GM12878 (cell line): ENCODE results near the gene VIPR2. TPM values are rescaled to one million over a fixed set of nuclear protein-coding genes. Genes with fewer than 3 reads are reported as not detected.

Source experiments
- ATAC-seq: fragments of 200-7000 bp; cut with Tn5 transposase; 3 replicates; pipeline ENCODE4 v1.9.1; 2020; ENCODE audit warnings: mild to moderate bottlenecking, moderate library complexity
- BruUV-seq: library from RNA; stranded (reverse); fragments of 400-500 nt; replicated peaks from 2 replicates; lab custom pipeline; 2021; lab: Mats Ljungman, UMichigan
- CTCF ChIA-PET: fragments of 300-600 bp; sonication (Branson Sonifier 250); formaldehyde crosslinking; extraction: SDS; loops from one replicate; lab custom pipeline; 2021; ENCODE audit warnings: inconsistent platforms; lab: Yijun Ruan, JAX
- POLR2A ChIA-PET: fragments of 350-600 bp; formaldehyde crosslinking; extraction: SDS; loops from one replicate; lab custom pipeline; 2021; ENCODE audit warnings: inconsistent platforms; lab: Charles Lee
- RAD21 ChIA-PET: fragments of 300-600 bp; sonication (Branson Sonifier 250); formaldehyde crosslinking; loops from one replicate; lab custom pipeline; 2023; ENCODE audit warnings: antibody characterized with exemption; ENCODE audit not compliant: unreplicated experiment; lab: Charles Lee
- SMC1A ChIA-PET: fragments of 300-600 bp; sonication (Branson Sonifier 250); formaldehyde crosslinking; loops from one replicate; lab custom pipeline; 2023; ENCODE audit not compliant: unreplicated experiment, uncharacterized antibody; lab: Charles Lee
- DNase-seq: peaks from one replicate; pipeline ENCODE4 v3.0.0-alpha.2; 2011; ENCODE audit warnings: low read depth, low spot score
- FAIRE-seq: peaks from 3 replicates; lab custom pipeline; 2011; peaks lifted over from hg19 to GRCh38; lab: Jason Lieb, UNC
- H2AFZ ChIP-seq: 2 replicates; pipeline ENCODE4 v1.6.0; 2011; ENCODE audit warnings: low read depth, low read length, control low read depth; ENCODE audit not compliant: control insufficient read depth
- H3K27ac ChIP-seq: 2 replicates; pipeline ENCODE4 v1.5.1; 2011; ENCODE audit warnings: control low read depth; ENCODE audit not compliant: control insufficient read depth, insufficient read depth
- H3K27me3 ChIP-seq, 2 experiments: replicated peaks in 1 of 2; 2 replicates each; pipeline versions ENCODE4 v1.6.0 to v1.6.1; 2011; ENCODE audit warnings: low read length in 1 of 2; ENCODE audit not compliant: control insufficient read depth in 2 of 2, insufficient read depth in 2 of 2
- H3K36me3 ChIP-seq, 2 experiments: 2 replicates each; pipeline ENCODE4 v1.5.1; 2011; ENCODE audit warnings: low read length in 1 of 2; ENCODE audit not compliant: control insufficient read depth in 2 of 2, insufficient read depth in 2 of 2
- H3K4me1 ChIP-seq: 2 replicates; pipeline ENCODE4 v1.6.1; 2011; ENCODE audit warnings: mild to moderate bottlenecking, low read length, moderate library complexity, mixed read lengths; ENCODE audit not compliant: control insufficient read depth, insufficient read depth
- H3K4me2 ChIP-seq: 2 replicates; pipeline ENCODE4 v1.6.0; 2011; ENCODE audit warnings: control low read depth; ENCODE audit not compliant: control insufficient read depth, insufficient read depth
- H3K4me3 ChIP-seq: fragments of 200-600 bp; sonication (generic); 2 replicates; pipeline ENCODE4 v1.5.1; 2016
- H3K79me2 ChIP-seq: 2 replicates; pipeline ENCODE4 v1.6.0; 2011; ENCODE audit warnings: low read length; ENCODE audit not compliant: control insufficient read depth, insufficient read depth
- H3K9ac ChIP-seq: 2 replicates; pipeline ENCODE4 v1.8.0; 2011; ENCODE audit warnings: low read length, control low read depth, mixed read lengths; ENCODE audit not compliant: control insufficient read depth, insufficient read depth
- H3K9me3 ChIP-seq: replicated peaks from 3 replicates; pipeline ENCODE4 v1.5.1; 2011; ENCODE audit warnings: mild to moderate bottlenecking, low read length; ENCODE audit not compliant: control insufficient read depth, insufficient read depth
- H4K20me1 ChIP-seq: 2 replicates; pipeline ENCODE4 v1.6.0; 2011; ENCODE audit not compliant: control insufficient read depth, insufficient read depth
- LARP7 ChIP-seq: fragments of 450-650 bp; IDR thresholded peaks from 2 replicates; pipeline ENCODE4 v1.6.1; 2017; ENCODE audit warnings: mild to moderate bottlenecking
- MEF2B ChIP-seq: fragments of 450-650 bp; IDR thresholded peaks from 2 replicates; pipeline ENCODE4 v1.6.1; 2018; ENCODE audit warnings: mild to moderate bottlenecking, moderate library complexity; ENCODE audit not compliant: partially characterized antibody, poor library complexity, severe bottlenecking
- MYB ChIP-seq: fragments of 150-350 bp; IDR thresholded peaks from 2 replicates; pipeline ENCODE4 v1.6.1; 2014; ENCODE audit warnings: mild to moderate bottlenecking, low read depth, low read length, borderline replicate concordance
- PAX8 ChIP-seq: fragments of 450-650 bp; IDR thresholded peaks from 2 replicates; pipeline ENCODE4 v1.6.1; 2017; ENCODE audit warnings: mild to moderate bottlenecking, moderate library complexity
- TAF1 ChIP-seq: IDR thresholded peaks from 2 replicates; pipeline ENCODE4 v1.6.1; 2011; ENCODE audit warnings: mild to moderate bottlenecking, low read depth, low read length, borderline replicate concordance
- WGBS: methylation state at CpG from one replicate; pipeline ENCODE4 v1.1.6; 2016; ENCODE audit warnings: low lambda C conversion rate; ENCODE audit not compliant: insufficient replicate concordance, insufficient coverage; ENCODE audit errors: missing lambda C conversion rate; 5-methylcytosine and 5-hydroxymethylcytosine counted together
- in situ Hi-C: fragments of 300-500 bp; cut with MboI; formaldehyde crosslinking; loops from 9 replicates; pipeline ENCODE4 v1.14.3; 2018; ENCODE audit warnings: mixed read lengths
- intact Hi-C: fragments of 100-400 bp; cut with micrococcal nuclease; formaldehyde crosslinking; loops from one replicate; pipeline ENCODE4 v1.14.2; 2022; ENCODE audit not compliant: unreplicated experiment
- polyA plus RNA-seq, 11 experiments: library from polyadenylated mRNA; depleted of rRNA in 4 of 11; unstranded in 6 of 11; stranded (reverse) in 5 of 11; fragments of >200 nt; fragmentation: Nextera tagmentation in 4 of 11; fragmentation: Illumina TruSeq in 1 of 11; extraction: Ambion mirVana in 4 of 11; extraction: Trizol in 1 of 11; gene quantifications; 1 replicate in 1 of 11; 2 replicates in 10 of 11; pipeline versions ENCODE4 v1.2.1 to v1.2.3, GENCODE V29; 2011 to 2016; ENCODE audit warnings: inconsistent platforms in 2 of 11, missing spikeins in 2 of 11, low read depth in 1 of 11
- total RNA-seq, 4 experiments: library from RNA; depleted of rRNA in 3 of 4; stranded (reverse); fragments of >200 nt in 3 of 4; fragmentation: Illumina TruSeq in 1 of 4; extraction: Trizol in 1 of 4; gene quantifications; 2 replicates each; pipeline versions ENCODE4 v1.2.1 to v1.2.3, GENCODE V29; 2013 to 2021

The VIPR2 gene
- total and polyA plus RNA-seq, 10 of the 15 experiments (the other 5 are each of a cell fraction or from before 2014, with no cell fraction given), result not detected

- ATAC-seq (no peak), FAIRE-seq (no peak), DNase-seq (no peak)
- POLR2A ChIA-PET, result no interaction called here
- Histone ChIP-seq H4K20me1 (no peaks in the 10 kb centered on the region), H3K79me2 (no peaks in the 10 kb centered on the region), H3K27me3 (no peaks in the 10 kb centered on the region), H3K27ac (no peak overlapping the region), H3K4me3 (no peak overlapping the region), H3K4me1 (no peaks in the 10 kb centered on the region), H3K4me2 (no peak overlapping the region), H3K9me3 (no peaks in the 10 kb centered on the region; the same call in 2 of the 3 replicates), H3K36me3 (no peaks in the 10 kb centered on the region), H2AFZ (no peak overlapping the region), H3K9ac (no peak overlapping the region)
- RAD21 ChIA-PET, result no interaction called here
- in situ Hi-C loops (no loop called here), intact Hi-C loops (no loop called here)
- 57% methylated on average over 23 of the region's 23 CpGs for WGBS
- no peak for TF ChIP-seq MEF2B
- no peak for TF ChIP-seq TAF1
- no peak for TF ChIP-seq PAX8
- TF ChIP-seq MYB, result no peak
- TF ChIP-seq LARP7, result no peak
- CTCF ChIA-PET, result no interaction called here
- BruUV-seq, result no TSS peak
- SMC1A ChIA-PET, result no interaction called here
These were observed 4.3 kb downstream of the VIPR2 start for GRCh38 chr7:159140170-159140910.

GRCh38 chr7:159139639-159140038 is 5.0 kb downstream of the VIPR2 start:
- ChIA-PET POLR2A (no interaction called here), CTCF (no interaction called here), SMC1A (no interaction called here), RAD21 (no interaction called here)
- in situ Hi-C loops (no loop called here), intact Hi-C loops (no loop called here)
- 42% methylated on average over 10 of the region's 10 CpGs for WGBS
- Histone ChIP-seq H2AFZ (no peak overlapping the region), H3K27ac (no peak overlapping the region), H3K27me3 (no peaks in the 10 kb centered on the region), H3K9ac (no peak overlapping the region), H3K4me2 (no peak overlapping the region), H3K4me1 (no peaks in the 10 kb centered on the region), H3K4me3 (no peak overlapping the region), H3K9me3 (no peaks in the 10 kb centered on the region; the same call in 2 of the 3 replicates), H4K20me1 (no peaks in the 10 kb centered on the region), H3K36me3 (no peaks in the 10 kb centered on the region), H3K79me2 (no peaks in the 10 kb centered on the region)
- ATAC-seq (no peak), FAIRE-seq (no peak)
- BruUV-seq, result no TSS peak
- TF ChIP-seq MYB, result no peak
- TF ChIP-seq, all 136 proteins: peak for 0
- no peak for DNase-seq
